IMR-90 (cell line): ENCODE data around the gene HEATR5A.

ENCODE experiments used
- CEBPB ChIP-seq: IDR thresholded peaks from 2 replicates; pipeline ENCODE4 v1.6.1; 2012; ENCODE audit warnings: low read depth, low read length, improper control_type of control experiment
- MAFK ChIP-seq: IDR thresholded peaks from 2 replicates; pipeline ENCODE4 v1.6.1; 2012; ENCODE audit warnings: low read depth, low read length, improper control_type of control experiment
- MAZ ChIP-seq: IDR thresholded peaks from 2 replicates; pipeline ENCODE4 v1.6.1; 2012; ENCODE audit warnings: low read depth, mild to moderate bottlenecking, low read length, improper control_type of control experiment, moderate library complexity, borderline replicate concordance
- MXI1 ChIP-seq: IDR thresholded peaks from 2 replicates; pipeline ENCODE4 v1.6.1; 2012; ENCODE audit warnings: low read depth, mild to moderate bottlenecking, low read length, moderate library complexity, borderline replicate concordance
- NFE2L2 ChIP-seq: fragments of 150-350 bp; IDR thresholded peaks from 2 replicates; pipeline ENCODE4 v1.6.1; 2016; ENCODE audit warnings: low read depth, mild to moderate bottlenecking, low read length
- POLR2A ChIP-seq: IDR thresholded peaks from 2 replicates; pipeline ENCODE4 v1.6.1; 2012; ENCODE audit warnings: mild to moderate bottlenecking, low read depth, low read length
- RAD21 ChIP-seq: IDR thresholded peaks from 2 replicates; pipeline ENCODE4 v1.6.1; 2012; ENCODE audit warnings: low read length, improper control_type of control experiment
- RCOR1 ChIP-seq: IDR thresholded peaks from 2 replicates; pipeline ENCODE4 v1.6.1; 2012; ENCODE audit warnings: mild to moderate bottlenecking, low read length, improper control_type of control experiment; ENCODE audit not compliant: insufficient replicate concordance
- RFX5 ChIP-seq: IDR thresholded peaks from 2 replicates; pipeline ENCODE4 v1.8.0; 2012; ENCODE audit warnings: low read depth, mild to moderate bottlenecking, low read length, moderate library complexity
- SMC3 ChIP-seq: fragments of 150-350 bp; IDR thresholded peaks from 2 replicates; pipeline ENCODE4 v1.6.1; 2016; ENCODE audit warnings: low read depth, mild to moderate bottlenecking, antibody characterized with exemption, low read length, moderate library complexity
- TF ChIP-seq, protein P1 (sequence below): conservative IDR thresholded peaks from 2 replicates; pipeline ENCODE4 v1.5.1; 2012; ENCODE audit warnings: mild to moderate bottlenecking, low read depth, low read length, improper control_type of control experiment
- TF ChIP-seq, protein P2 (sequence below): fragments of 150-350 bp; IDR thresholded peaks from 2 replicates; pipeline ENCODE4 v1.6.1; 2016; ENCODE audit warnings: low read depth, mild to moderate bottlenecking, low read length, moderate library complexity, borderline replicate concordance
- TF ChIP-seq, protein P3 (sequence below): fragments of 150-350 bp; IDR thresholded peaks from 2 replicates; pipeline ENCODE4 v1.6.1; 2017; ENCODE audit warnings: mild to moderate bottlenecking, antibody characterized with exemption, low read length, low read depth

DNA sequence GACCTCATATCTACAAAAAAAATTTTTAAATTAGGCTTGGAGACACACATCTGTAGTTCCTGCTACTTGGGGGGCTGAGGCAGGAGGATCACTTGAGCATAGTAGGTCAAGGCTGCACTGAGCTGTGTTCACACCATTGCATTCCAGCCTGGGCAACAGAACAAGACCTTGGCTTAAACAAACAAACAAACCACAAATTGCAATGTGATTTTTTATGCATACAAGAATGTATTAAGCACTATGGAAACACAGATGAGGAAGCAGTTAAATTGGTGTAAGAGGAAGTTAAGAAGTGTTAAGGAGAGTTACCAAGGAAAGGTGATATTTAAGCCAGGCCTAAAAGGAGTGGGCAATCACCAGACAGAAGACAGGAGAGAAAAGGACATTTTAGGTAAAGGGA lies 129.1 kb downstream of the HEATR5A start:
- TF ChIP-seq, protein P1, sequence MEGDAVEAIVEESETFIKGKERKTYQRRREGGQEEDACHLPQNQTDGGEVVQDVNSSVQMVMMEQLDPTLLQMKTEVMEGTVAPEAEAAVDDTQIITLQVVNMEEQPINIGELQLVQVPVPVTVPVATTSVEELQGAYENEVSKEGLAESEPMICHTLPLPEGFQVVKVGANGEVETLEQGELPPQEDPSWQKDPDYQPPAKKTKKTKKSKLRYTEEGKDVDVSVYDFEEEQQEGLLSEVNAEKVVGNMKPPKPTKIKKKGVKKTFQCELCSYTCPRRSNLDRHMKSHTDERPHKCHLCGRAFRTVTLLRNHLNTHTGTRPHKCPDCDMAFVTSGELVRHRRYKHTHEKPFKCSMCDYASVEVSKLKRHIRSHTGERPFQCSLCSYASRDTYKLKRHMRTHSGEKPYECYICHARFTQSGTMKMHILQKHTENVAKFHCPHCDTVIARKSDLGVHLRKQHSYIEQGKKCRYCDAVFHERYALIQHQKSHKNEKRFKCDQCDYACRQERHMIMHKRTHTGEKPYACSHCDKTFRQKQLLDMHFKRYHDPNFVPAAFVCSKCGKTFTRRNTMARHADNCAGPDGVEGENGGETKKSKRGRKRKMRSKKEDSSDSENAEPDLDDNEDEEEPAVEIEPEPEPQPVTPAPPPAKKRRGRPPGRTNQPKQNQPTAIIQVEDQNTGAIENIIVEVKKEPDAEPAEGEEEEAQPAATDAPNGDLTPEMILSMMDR, result no peak
- TF ChIP-seq POLR2A (no peak), MAZ (no peak), CEBPB (no peak), SMC3 (no peak), RFX5 (no peak), RAD21 (no peak), MXI1 (no peak), NFE2L2 (no peak), MAFK (no peak), RCOR1 (no peak)
- TF ChIP-seq, protein P2, sequence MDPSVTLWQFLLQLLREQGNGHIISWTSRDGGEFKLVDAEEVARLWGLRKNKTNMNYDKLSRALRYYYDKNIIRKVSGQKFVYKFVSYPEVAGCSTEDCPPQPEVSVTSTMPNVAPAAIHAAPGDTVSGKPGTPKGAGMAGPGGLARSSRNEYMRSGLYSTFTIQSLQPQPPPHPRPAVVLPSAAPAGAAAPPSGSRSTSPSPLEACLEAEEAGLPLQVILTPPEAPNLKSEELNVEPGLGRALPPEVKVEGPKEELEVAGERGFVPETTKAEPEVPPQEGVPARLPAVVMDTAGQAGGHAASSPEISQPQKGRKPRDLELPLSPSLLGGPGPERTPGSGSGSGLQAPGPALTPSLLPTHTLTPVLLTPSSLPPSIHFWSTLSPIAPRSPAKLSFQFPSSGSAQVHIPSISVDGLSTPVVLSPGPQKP, result no peak
- TF ChIP-seq, protein P3, sequence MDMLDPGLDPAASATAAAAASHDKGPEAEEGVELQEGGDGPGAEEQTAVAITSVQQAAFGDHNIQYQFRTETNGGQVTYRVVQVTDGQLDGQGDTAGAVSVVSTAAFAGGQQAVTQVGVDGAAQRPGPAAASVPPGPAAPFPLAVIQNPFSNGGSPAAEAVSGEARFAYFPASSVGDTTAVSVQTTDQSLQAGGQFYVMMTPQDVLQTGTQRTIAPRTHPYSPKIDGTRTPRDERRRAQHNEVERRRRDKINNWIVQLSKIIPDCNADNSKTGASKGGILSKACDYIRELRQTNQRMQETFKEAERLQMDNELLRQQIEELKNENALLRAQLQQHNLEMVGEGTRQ, result no peak
